ENCODE data around the gene PIK3C2A. TPM values are rescaled to one million over a fixed set of nuclear protein-coding genes. Genes with fewer than 3 reads are reported as not detected.

Gene PIK3C2A
- total RNA-seq, 1 experiment from 2014 or later = 68.3 TPM

- Histone ChIP-seq H3K27ac (ENCODE audit: low read length) (no peak overlapping the region), H3K4me3 (ENCODE audit: low read depth in 2 of 2, low read length in 2 of 2) (no peak overlapping the region), H3K27me3 (ENCODE audit: control insufficient read depth, insufficient read depth, low read length) (no peaks in the 10 kb centered on the region), H3K9me3 (ENCODE audit: control insufficient read depth, insufficient read depth, low read depth, low read length) (no peaks in the 10 kb centered on the region), H3K36me3 (ENCODE audit: control insufficient read depth, insufficient read depth, low read length) (no peaks in the 10 kb centered on the region), H3K4me1 (ENCODE audit: control insufficient read depth, insufficient read depth, low read length) (no peaks in the 10 kb centered on the region)
- no peak for TF ChIP-seq POLR2AphosphoS5 (IDR thresholded peaks at IDR 0.05; ENCODE audit: low read depth, low read length)
- TF ChIP-seq SIN3A (IDR thresholded peaks at IDR 0.05; ENCODE audit: borderline replicate concordance, insufficient read depth, low read depth, low read length) = no peak
- TF ChIP-seq REST (IDR thresholded peaks at IDR 0.05; ENCODE audit: insufficient read depth in 1 of 2, low read depth in 2 of 2, low read length in 1 of 2) = no peak
- no peak for TF ChIP-seq TCF7L2 (IDR thresholded peaks at IDR 0.05; ENCODE audit: low read depth, low read length)
- TF ChIP-seq CTCF (IDR thresholded peaks at IDR 0.05) = no peak
- intact Hi-C loops (cut with micrococcal nuclease; ENCODE audit: unreplicated experiment) (no loop called here), in situ Hi-C loops (cut with HindIII; ENCODE audit: low pct_unique_long_range_greater_than_20kb, low sequenced_read_pairs) (no loop called here)
- DNase-seq (ENCODE audit: low read depth, low spot score) = no peak
- BruUV-seq (replicated peaks) = no TSS peak
- no peak for ATAC-seq
- POLR2A ChIA-PET = no interaction called here
- CTCF ChIA-PET = no interaction called here
Observed at GRCh38 chr11:17221968-17222367, 14.2 kb upstream of the PIK3C2A start.

- H3K9me3 ChIP-seq (ENCODE audit: control insufficient read depth, insufficient read depth, low read depth, low read length) = no peaks in the 10 kb centered on the region
- ATAC-seq (no peak), DNase-seq (ENCODE audit: low read depth, low spot score) (no peak)
- intact Hi-C loops (cut with micrococcal nuclease; ENCODE audit: unreplicated experiment) (no loop called here), in situ Hi-C loops (cut with HindIII; ENCODE audit: low pct_unique_long_range_greater_than_20kb, low sequenced_read_pairs) (no loop called here)
- no peaks in the 10 kb centered on the region for H3K36me3 ChIP-seq (ENCODE audit: control insufficient read depth, insufficient read depth, low read length)
- TF ChIP-seq TCF7L2 (IDR thresholded peaks at IDR 0.05; ENCODE audit: low read depth, low read length) (no peak), POLR2AphosphoS5 (IDR thresholded peaks at IDR 0.05; ENCODE audit: low read depth, low read length) (no peak), SIN3A (IDR thresholded peaks at IDR 0.05; ENCODE audit: borderline replicate concordance, insufficient read depth, low read depth, low read length) (no peak), CTCF (IDR thresholded peaks at IDR 0.05) (no peak), REST (IDR thresholded peaks at IDR 0.05; ENCODE audit: insufficient read depth in 1 of 2, low read depth in 2 of 2, low read length in 1 of 2) (no peak)
- no peak overlapping the region for H3K4me3 ChIP-seq (ENCODE audit: low read depth in 2 of 2, low read length in 2 of 2)
- no peaks in the 10 kb centered on the region for H3K27me3 ChIP-seq (ENCODE audit: control insufficient read depth, insufficient read depth, low read length)
- no peak overlapping the region for H3K27ac ChIP-seq (ENCODE audit: low read length)
- no TSS peak for BruUV-seq (replicated peaks)
- H3K4me1 ChIP-seq (ENCODE audit: control insufficient read depth, insufficient read depth, low read length) = no peaks in the 10 kb centered on the region
- ChIA-PET CTCF (no interaction called here), POLR2A (interaction anchor here (0.6 kb wide), 1 partner anchor 99 kb away, joined by 5 read pairs; no protein-coding TSS in a partner anchor)
Observed at GRCh38 chr11:17219016-17219415, 11.2 kb upstream of the PIK3C2A start.
